Sigmoid colon (tissue), 7 donors: ENCODE results near the gene PPIB. TPM values are rescaled to one million over a fixed set of nuclear protein-coding genes. Genes with fewer than 3 reads are reported as not detected.
"Not testable (repeated sequence)": the region's sequence is repeated elsewhere in the genome, so short reads cannot be mapped to it uniquely, and the experiment has no call there.

Experiments used
- DNase-seq: peaks from one replicate; pipeline ENCODE4 v3.0.0-alpha.2; 2019
- H3K27ac ChIP-seq, 4 donors: fragments of 200-600 bp; sonication (generic); one replicate each; pipeline ENCODE4 v1.5.1; 2016 to 2019; ENCODE audit warnings: mild to moderate bottlenecking in 1 of 4
- H3K27me3 ChIP-seq, 3 donors: fragments of 200-600 bp; sonication (generic); one replicate each; pipeline ENCODE4 v1.5.1; 2019; ENCODE audit warnings: mild to moderate bottlenecking in 1 of 3
- H3K36me3 ChIP-seq, 4 donors: fragments of 200-600 bp; sonication (generic); one replicate each; pipeline ENCODE4 v1.5.1; 2016 to 2019
- H3K4me1 ChIP-seq, 4 donors: fragments of 200-600 bp; sonication (generic); one replicate each; pipeline ENCODE4 v1.5.1; 2017 to 2019
- H3K4me3 ChIP-seq, 4 donors: fragments of 200-600 bp; sonication (generic); one replicate each; pipeline ENCODE4 v1.5.1; 2017 to 2019; ENCODE audit warnings: mild to moderate bottlenecking in 2 of 4, moderate library complexity in 1 of 4
- H3K9me3 ChIP-seq, 4 donors: fragments of 200-600 bp in 3 of 4; sonication (generic) in 3 of 4; one replicate each; pipeline versions ENCODE4 v1.5.1 to v1.6.1; 2013 to 2019
- EP300 ChIP-seq, 4 donors: sonication (generic); formaldehyde crosslinking; IDR thresholded peaks; one replicate each; pipeline ENCODE4 v1.6.1; 2017; ENCODE audit warnings: antibody characterized with exemption in 4 of 4
- POLR2A ChIP-seq, 2 donors: fragments of 450-650 bp; IDR thresholded peaks; one replicate each; pipeline ENCODE4 v1.6.1; 2016; ENCODE audit warnings: antibody characterized with exemption in 2 of 2, mild to moderate bottlenecking in 2 of 2, moderate library complexity in 2 of 2
- POLR2AphosphoS5 ChIP-seq, 4 donors: sonication (generic); formaldehyde crosslinking; IDR thresholded peaks; one replicate each; pipeline ENCODE4 v1.6.1; 2017; ENCODE audit warnings: antibody characterized with exemption in 4 of 4
- WGBS, 2 donors: extraction: QIAGEN DNeasy Blood & Tissue Kit; methylation state at CpG; one replicate each; pipeline ENCODE4 v1.1.7; 2013; 5-methylcytosine and 5-hydroxymethylcytosine counted together
- intact Hi-C: fragments of 100-400 bp; cut with DNase I; formaldehyde crosslinking; loops from one replicate; pipeline ENCODE4 v1.15.1; 2023
- polyA plus RNA-seq, 3 donors: library from polyadenylated mRNA; stranded (reverse); fragments of 200-250 nt; gene quantifications; one replicate each; pipeline ENCODE4 v1.2.3, GENCODE V29; 2013
- total RNA-seq, 4 donors: library from RNA; depleted of rRNA; stranded (reverse); fragments of >200 nt; gene quantifications; one replicate each; pipeline ENCODE4 v1.1.0, GENCODE V29; 2016
- TF ChIP-seq, protein P1 (sequence below), 4 experiments: fragments of 450-650 bp in 3 of 4; fragments of 200-600 bp in 1 of 4; IDR thresholded peaks; one replicate each; pipeline ENCODE4 v1.5.1; 2016 to 2019; ENCODE audit warnings: antibody characterized with exemption in 4 of 4, mild to moderate bottlenecking in 3 of 4, moderate library complexity in 2 of 4
- donor health status: healthy with polysubstance abuse.
- donor health status: Bipolar disorder and iron deficiency.
- donor health status: healthy.

The PPIB gene
- total and polyA plus RNA-seq, 7 donors, result 154 to 647 (median 169) TPM

DNA sequence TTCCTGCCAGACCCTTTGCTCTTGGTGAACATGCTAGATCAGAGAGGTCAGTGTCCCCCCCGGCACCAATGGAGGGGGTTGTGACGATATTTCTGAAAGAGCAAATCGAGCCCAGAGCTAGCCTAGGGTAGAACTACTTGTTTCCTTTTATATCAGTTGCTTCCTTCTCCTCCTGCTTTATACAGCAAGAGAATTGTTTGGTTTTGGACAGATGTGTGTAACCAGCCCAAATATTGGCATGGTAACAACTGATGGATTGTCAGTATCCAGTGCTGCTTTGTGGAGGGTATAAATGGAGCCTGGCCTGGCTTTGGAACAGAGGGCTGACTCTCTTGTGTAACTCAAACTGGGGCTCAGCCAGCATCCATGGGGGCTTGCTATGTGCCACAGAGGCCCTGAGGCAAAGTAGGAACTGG is 39.9 kb downstream of the PPIB start:
- intact Hi-C loops, result no loop called here
- H3K27me3 ChIP-seq, result no peaks in the 10 kb centered on the region
- TF ChIP-seq EP300 (IDR thresholded peaks at IDR 0.05), result no peak
- TF ChIP-seq, protein P1, sequence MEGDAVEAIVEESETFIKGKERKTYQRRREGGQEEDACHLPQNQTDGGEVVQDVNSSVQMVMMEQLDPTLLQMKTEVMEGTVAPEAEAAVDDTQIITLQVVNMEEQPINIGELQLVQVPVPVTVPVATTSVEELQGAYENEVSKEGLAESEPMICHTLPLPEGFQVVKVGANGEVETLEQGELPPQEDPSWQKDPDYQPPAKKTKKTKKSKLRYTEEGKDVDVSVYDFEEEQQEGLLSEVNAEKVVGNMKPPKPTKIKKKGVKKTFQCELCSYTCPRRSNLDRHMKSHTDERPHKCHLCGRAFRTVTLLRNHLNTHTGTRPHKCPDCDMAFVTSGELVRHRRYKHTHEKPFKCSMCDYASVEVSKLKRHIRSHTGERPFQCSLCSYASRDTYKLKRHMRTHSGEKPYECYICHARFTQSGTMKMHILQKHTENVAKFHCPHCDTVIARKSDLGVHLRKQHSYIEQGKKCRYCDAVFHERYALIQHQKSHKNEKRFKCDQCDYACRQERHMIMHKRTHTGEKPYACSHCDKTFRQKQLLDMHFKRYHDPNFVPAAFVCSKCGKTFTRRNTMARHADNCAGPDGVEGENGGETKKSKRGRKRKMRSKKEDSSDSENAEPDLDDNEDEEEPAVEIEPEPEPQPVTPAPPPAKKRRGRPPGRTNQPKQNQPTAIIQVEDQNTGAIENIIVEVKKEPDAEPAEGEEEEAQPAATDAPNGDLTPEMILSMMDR (IDR thresholded peaks at IDR 0.05), result no peak
- TF ChIP-seq POLR2AphosphoS5 (IDR thresholded peaks at IDR 0.05), result no peak
- TF ChIP-seq POLR2A (IDR thresholded peaks at IDR 0.05), result no peak
- no peaks in the 10 kb centered on the region for H3K4me1 ChIP-seq
- no peak overlapping the region for H3K27ac ChIP-seq
- H3K4me3 ChIP-seq, result no peak overlapping the region
- DNase-seq, result no peak
- H3K9me3 ChIP-seq, result no peaks in the 10 kb centered on the region
- H3K36me3 ChIP-seq, result peaks cover 23 to 100% (median 57%) of the 10 kb centered on the region in 4 donors
- WGBS, 2 donors, result 91 to 94% methylated on average over 3 of the region's 3 CpGs

DNA sequence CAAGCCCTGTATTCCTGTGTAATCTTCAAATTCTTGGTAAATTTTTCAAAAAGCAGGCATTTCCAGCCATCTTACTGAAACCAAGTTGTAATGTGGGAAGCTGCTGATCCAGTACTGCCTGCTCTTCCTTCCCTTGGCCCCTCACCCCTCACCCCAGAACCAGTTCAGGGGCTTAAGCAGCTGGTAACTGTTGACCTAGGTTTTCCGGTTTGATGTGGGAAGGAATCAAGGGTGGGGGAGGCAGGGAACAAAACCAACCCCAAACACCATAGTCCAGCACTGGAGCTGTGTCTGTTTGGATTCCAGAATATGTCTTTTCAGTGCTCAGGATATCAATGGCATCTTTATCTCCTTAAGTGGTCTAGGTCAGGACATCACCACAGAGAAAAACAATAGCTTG is 40.4 kb downstream of the PPIB start:
- no peaks in the 10 kb centered on the region for H3K27me3 ChIP-seq
- H3K9me3 ChIP-seq, result no peaks in the 10 kb centered on the region
- peaks cover 21 to 100% (median 53%) of the 10 kb centered on the region in 4 donors for H3K36me3 ChIP-seq
- no peak for TF ChIP-seq POLR2A (IDR thresholded peaks at IDR 0.05)
- H3K4me3 ChIP-seq, result no peak overlapping the region
- intact Hi-C loops, result no loop called here
- no peaks in the 10 kb centered on the region for H3K4me1 ChIP-seq
- 90% methylated on average over 1 of the region's 1 CpG for WGBS, 2 donors
- H3K27ac ChIP-seq, result peak overlapping the region in 1 of 4 donors; percentile 20
- no peak for DNase-seq

DNA sequence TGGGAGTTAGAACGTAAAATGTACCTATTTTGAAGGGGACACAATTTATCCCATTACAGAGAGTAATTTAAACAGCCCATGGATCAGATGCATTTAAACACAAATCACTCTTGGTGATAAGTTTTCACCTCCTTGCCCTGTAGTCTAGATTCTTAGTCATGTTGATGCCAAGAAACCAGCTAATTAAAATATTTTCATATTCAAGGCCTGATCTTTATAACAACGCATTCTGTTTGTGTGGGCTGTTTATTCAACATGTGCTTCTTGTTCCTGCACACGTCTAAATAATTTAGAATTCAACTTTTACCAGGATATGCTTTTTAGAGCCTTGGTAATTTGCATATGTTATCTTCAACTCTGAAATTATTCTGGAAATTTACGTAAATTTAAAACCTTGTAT is 41.2 kb downstream of the PPIB start:
- H3K9me3 ChIP-seq, result no peaks in the 10 kb centered on the region
- H3K27ac ChIP-seq, result no peak overlapping the region
- 89 to 95% methylated on average over 4 of the region's 4 CpGs for WGBS, 2 donors
- peaks cover 23 to 100% (median 47%) of the 10 kb centered on the region in 4 donors for H3K36me3 ChIP-seq
- no peak for DNase-seq
- no peaks in the 10 kb centered on the region for H3K27me3 ChIP-seq
- H3K4me3 ChIP-seq, result no peak overlapping the region
- intact Hi-C loops, result no loop called here
- no peak for TF ChIP-seq POLR2AphosphoS5 (IDR thresholded peaks at IDR 0.05)
- TF ChIP-seq, protein P1 (IDR thresholded peaks at IDR 0.05), result no peak
- no peak for TF ChIP-seq EP300 (IDR thresholded peaks at IDR 0.05)
- no peak for TF ChIP-seq POLR2A (IDR thresholded peaks at IDR 0.05)
- H3K4me1 ChIP-seq, result no peaks in the 10 kb centered on the region

DNA sequence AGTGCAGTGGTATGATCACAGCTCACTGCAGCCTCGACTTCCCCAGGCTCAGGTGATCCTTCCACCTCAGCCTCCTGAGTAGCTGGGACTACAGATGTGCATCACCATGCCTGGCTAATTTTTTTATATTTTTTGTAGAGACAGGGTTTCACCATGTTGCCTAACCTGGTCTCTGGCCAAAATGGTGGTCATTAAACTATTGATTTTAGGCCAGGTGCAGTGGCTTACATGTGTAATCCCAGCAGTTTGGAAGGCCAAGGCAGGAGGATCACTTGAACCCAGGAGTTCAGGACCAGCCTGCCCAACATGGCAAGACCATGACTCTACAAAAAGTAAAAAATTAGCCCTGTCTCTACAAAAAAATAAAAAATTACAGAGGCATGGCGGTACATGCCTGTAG is 42.5 kb downstream of the PPIB start:
- H3K9me3 ChIP-seq, H3K27ac ChIP-seq, intact Hi-C loops, DNase-seq, H3K27me3 ChIP-seq, H3K4me3 ChIP-seq, H3K4me1 ChIP-seq: not testable (repeated sequence)
- WGBS, 2 donors, result 96 to 98% methylated on average over 2 of the region's 2 CpGs
- peaks cover 27 to 100% (median 44%) of the 10 kb centered on the region in 4 donors for H3K36me3 ChIP-seq

DNA sequence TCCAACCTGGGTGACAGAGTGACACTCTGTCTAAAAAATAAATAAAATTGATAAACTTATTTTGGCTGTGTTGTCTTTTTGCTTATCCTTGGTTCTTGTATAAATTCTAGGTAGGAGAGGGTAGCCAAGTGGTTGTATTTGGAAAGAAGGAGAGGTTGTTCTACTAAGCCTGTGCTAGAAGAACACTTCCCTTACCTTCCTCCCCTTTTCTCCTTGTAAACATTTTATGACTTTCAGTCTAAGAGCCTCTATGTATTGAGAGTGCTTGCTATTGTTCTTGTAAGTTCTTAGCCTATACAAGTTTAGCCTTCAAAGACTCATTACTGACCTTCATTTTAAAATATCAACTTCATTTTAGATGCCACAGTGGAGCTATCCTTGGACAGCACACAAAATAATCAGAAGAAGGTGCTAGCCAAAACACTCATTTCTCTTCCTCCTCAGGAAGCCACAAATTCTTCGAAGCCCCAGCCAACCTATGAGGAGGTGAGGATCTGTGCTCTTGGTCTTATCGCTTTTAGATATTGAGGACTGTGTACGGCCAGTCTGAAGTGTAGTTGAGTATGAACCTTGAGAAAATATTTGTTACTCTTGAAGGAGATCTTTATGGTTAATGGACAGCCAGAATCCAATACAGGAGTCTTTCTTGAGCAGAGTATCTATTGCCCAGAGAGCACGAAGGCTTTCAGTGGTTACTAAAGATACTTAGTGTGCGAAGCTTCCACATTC is 44.9 kb downstream of the PPIB start:
- peaks cover 0 to 4% (median 0%) of the 10 kb centered on the region in 4 donors for H3K4me1 ChIP-seq
- no peak for TF ChIP-seq POLR2A (IDR thresholded peaks at IDR 0.05)
- no peak for TF ChIP-seq POLR2AphosphoS5 (IDR thresholded peaks at IDR 0.05)
- no peak for TF ChIP-seq EP300 (IDR thresholded peaks at IDR 0.05)
- TF ChIP-seq, protein P1 (IDR thresholded peaks at IDR 0.05), result no peak
- peaks cover 28 to 100% (median 53%) of the 10 kb centered on the region in 4 donors for H3K36me3 ChIP-seq
- WGBS, 2 donors, result 93 to 96% methylated on average over 5 of the region's 5 CpGs
- no peak for DNase-seq
- no peaks in the 10 kb centered on the region for H3K27me3 ChIP-seq
- no peak overlapping the region for H3K27ac ChIP-seq
- no peaks in the 10 kb centered on the region for H3K9me3 ChIP-seq
- H3K4me3 ChIP-seq, result no peak overlapping the region
- intact Hi-C loops, result no loop called here

DNA sequence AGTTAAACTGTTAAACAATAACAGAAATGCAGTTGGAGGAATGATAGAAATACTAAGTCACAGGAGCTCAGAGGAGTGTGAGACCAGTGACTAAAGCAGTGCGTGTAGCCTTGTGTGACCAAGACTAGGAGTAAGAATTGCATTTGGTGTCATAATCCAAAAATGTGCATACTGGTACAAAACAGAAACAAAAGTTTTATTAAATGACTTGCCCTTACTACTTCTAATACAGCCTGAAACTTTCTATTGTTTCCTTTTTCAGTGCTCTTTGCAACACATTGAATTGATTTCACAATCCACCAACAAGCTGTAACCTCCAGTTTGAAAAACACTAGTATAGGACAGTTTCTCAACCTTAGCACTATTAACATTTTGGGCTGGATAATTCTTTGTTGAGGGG is 49.9 kb downstream of the PPIB start:
- H3K4me3 ChIP-seq, result no peak overlapping the region
- no peak for TF ChIP-seq POLR2AphosphoS5 (IDR thresholded peaks at IDR 0.05)
- no peak for TF ChIP-seq POLR2A (IDR thresholded peaks at IDR 0.05)
- TF ChIP-seq EP300 (IDR thresholded peaks at IDR 0.05), result no peak
- TF ChIP-seq, protein P1 (IDR thresholded peaks at IDR 0.05), result no peak
- H3K4me1 ChIP-seq, result peaks cover 0 to 27% (median 12%) of the 10 kb centered on the region in 4 donors
- intact Hi-C loops, result no loop called here
- no peaks in the 10 kb centered on the region for H3K9me3 ChIP-seq
- 86 to 92% methylated on average over 1 of the region's 1 CpG for WGBS, 2 donors
- DNase-seq, result no peak
- H3K27ac ChIP-seq, result no peak overlapping the region
- H3K36me3 ChIP-seq, result peaks cover 18 to 55% (median 27%) of the 10 kb centered on the region in 4 donors
- H3K27me3 ChIP-seq, result no peaks in the 10 kb centered on the region
